Choroid plexus epithelial cell (primary cell): ENCODE measurements around the gene BAMBI.
"Not testable (repeated sequence)": the region's sequence is repeated elsewhere in the genome, so short reads cannot be mapped to it uniquely, and the experiment has no call there.

Source experiments
- DNase-seq: peaks from one replicate; pipeline ENCODE4 v3.0.0-alpha.2; 2010; ENCODE audit warnings: low read depth
- H3K4me3 ChIP-seq: 2 replicates; pipeline ENCODE4 v1.5.1; 2011; ENCODE audit warnings: low read depth, mild to moderate bottlenecking, control low read depth, low read length, moderate library complexity
- CTCF ChIP-seq: conservative IDR thresholded peaks from 2 replicates; pipeline ENCODE4 v1.5.1; 2011; ENCODE audit warnings: low read depth, mild to moderate bottlenecking, control low read depth, inconsistent platforms, low read length, moderate library complexity

Gene BAMBI

GRCh38 chr10:28638392-28638791 is 38.9 kb upstream of the BAMBI start:
- DNase-seq: no peak
- H3K4me3 ChIP-seq: no peak overlapping the region
- TF ChIP-seq CTCF: no peak

- TF ChIP-seq CTCF: no peak
- no peak for DNase-seq
- no peak overlapping the region for H3K4me3 ChIP-seq
These were observed 36.8 kb upstream of the BAMBI start for GRCh38 chr10:28640551-28640950.

GRCh38 chr10:28644647-28645046 is 32.7 kb upstream of the BAMBI start:
- no peak overlapping the region for H3K4me3 ChIP-seq
- TF ChIP-seq CTCF: no peak
- DNase-seq: no peak

GRCh38 chr10:28652106-28652505 is 25.2 kb upstream of the BAMBI start:
- TF ChIP-seq CTCF: no peak
- H3K4me3 ChIP-seq: no peak overlapping the region
- DNase-seq: no peak

GRCh38 chr10:28652703-28653102 is 24.6 kb upstream of the BAMBI start:
- DNase-seq: no peak
- TF ChIP-seq CTCF: no peak
- no peak overlapping the region for H3K4me3 ChIP-seq

- H3K4me3 ChIP-seq, DNase-seq: not testable (repeated sequence)
These were observed 18.5 kb upstream of the BAMBI start for GRCh38 chr10:28658824-28659223.

GRCh38 chr10:28661035-28661434 is 16.3 kb upstream of the BAMBI start:
- no peak for TF ChIP-seq CTCF
- peak; percentile 92 for DNase-seq
- H3K4me3 ChIP-seq: no peak overlapping the region
